Measurements from ENCODE around the gene MICU1. TPM values are rescaled to one million over a fixed set of nuclear protein-coding genes. Genes with fewer than 3 reads are reported as not detected.

MICU1 gene
- total and polyA plus RNA-seq, 10 of the 15 experiments (the other 5 are each of a cell fraction or from before 2014, with no cell fraction given) = 18.2 to 36.4 (median 22.2) TPM

- TF ChIP-seq POLR2AphosphoS2 (IDR thresholded peaks at IDR 0.05; ENCODE audit: low read depth, low read length) (no peak), PAX5 (IDR thresholded peaks at IDR 0.05; ENCODE audit: borderline replicate concordance, low read depth, low read length) (no peak), YBX1 (IDR thresholded peaks at IDR 0.05) (no peak), CHD1 (IDR thresholded peaks at IDR 0.05; ENCODE audit: low read depth, low read length) (no peak), ASH2L (IDR thresholded peaks at IDR 0.05; ENCODE audit: borderline replicate concordance, low read depth) (no peak), GABPA (IDR thresholded peaks at IDR 0.05; ENCODE audit: low read depth) (no peak), GATAD2B (conservative IDR thresholded peaks at IDR 0.05; ENCODE audit: low read depth) (no peak), RAD21 (IDR thresholded peaks at IDR 0.05; ENCODE audit: insufficient read depth, low read depth, low read length) (no peak), MTA2 (IDR thresholded peaks at IDR 0.05; ENCODE audit: low read depth) (no peak)
Observed at GRCh38 chr10:72477463-72477862, 148.4 kb downstream of the MICU1 start (continued).

GRCh38 chr10:72472306-72472705, 153.6 kb downstream of the MICU1 start:
- no peak overlapping the region for H3K4me2 ChIP-seq (ENCODE audit: control insufficient read depth, insufficient read depth)
- no peaks in the 10 kb centered on the region for H4K20me1 ChIP-seq (ENCODE audit: control insufficient read depth, insufficient read depth)
- no peaks in the 10 kb centered on the region for H3K9me3 ChIP-seq (replicated peaks; ENCODE audit: control insufficient read depth, insufficient read depth, low read length)
- SMC1A ChIA-PET (ENCODE audit: uncharacterized antibody, unreplicated experiment) = interaction anchor here (2.6 kb wide), 1 partner anchor 16 kb away, joined by 7 read pairs; no protein-coding TSS in a partner anchor
- H3K4me1 ChIP-seq (ENCODE audit: control insufficient read depth, insufficient read depth, low read length) = no peaks in the 10 kb centered on the region
- RAD21 ChIA-PET (ENCODE audit: unreplicated experiment) = no interaction called here
- no peak overlapping the region for H3K9ac ChIP-seq (ENCODE audit: control insufficient read depth, insufficient read depth, low read length)
- H3K4me3 ChIP-seq = no peak overlapping the region
- DNase-seq (ENCODE audit: low read depth, low spot score) = no peak
- 95% methylated on average over 1 of the region's 1 CpG for WGBS (ENCODE audit: insufficient coverage, insufficient replicate concordance, low lambda C conversion rate, missing lambda C conversion rate)
- FAIRE-seq = no peak
- no peak overlapping the region for H2AFZ ChIP-seq (ENCODE audit: control insufficient read depth, low read depth, low read length)
- in situ Hi-C loops (cut with MboI) (no loop called here), intact Hi-C loops (cut with micrococcal nuclease; ENCODE audit: unreplicated experiment) (no loop called here)
- H3K27me3 ChIP-seq (replicated peaks in 1 of 2; ENCODE audit: control insufficient read depth in 2 of 2, insufficient read depth in 2 of 2, low read length in 1 of 2) = no peaks in the 10 kb centered on the region
- CTCF ChIA-PET = no interaction called here
- no TSS peak for BruUV-seq (replicated peaks)
- POLR2A ChIA-PET = no interaction called here
- no peak for ATAC-seq
- H3K79me2 ChIP-seq (ENCODE audit: control insufficient read depth, insufficient read depth, low read length) = no peaks in the 10 kb centered on the region
- TF ChIP-seq LARP7 (IDR thresholded peaks at IDR 0.05) (no peak), MEF2B (IDR thresholded peaks at IDR 0.05; ENCODE audit: partially characterized antibody, poor library complexity, severe bottlenecking) (no peak)
- no peaks in the 10 kb centered on the region; a peak in 2 of 4 replicates for H3K36me3 ChIP-seq (ENCODE audit: control insufficient read depth in 2 of 2, insufficient read depth in 2 of 2, low read length in 1 of 2)
- H3K27ac ChIP-seq (ENCODE audit: control insufficient read depth, insufficient read depth) = no peak overlapping the region

Data from GM12878 (cell line).